ENCODE measurements around the gene CLDN16.

- TF ChIP-seq, protein P1, sequence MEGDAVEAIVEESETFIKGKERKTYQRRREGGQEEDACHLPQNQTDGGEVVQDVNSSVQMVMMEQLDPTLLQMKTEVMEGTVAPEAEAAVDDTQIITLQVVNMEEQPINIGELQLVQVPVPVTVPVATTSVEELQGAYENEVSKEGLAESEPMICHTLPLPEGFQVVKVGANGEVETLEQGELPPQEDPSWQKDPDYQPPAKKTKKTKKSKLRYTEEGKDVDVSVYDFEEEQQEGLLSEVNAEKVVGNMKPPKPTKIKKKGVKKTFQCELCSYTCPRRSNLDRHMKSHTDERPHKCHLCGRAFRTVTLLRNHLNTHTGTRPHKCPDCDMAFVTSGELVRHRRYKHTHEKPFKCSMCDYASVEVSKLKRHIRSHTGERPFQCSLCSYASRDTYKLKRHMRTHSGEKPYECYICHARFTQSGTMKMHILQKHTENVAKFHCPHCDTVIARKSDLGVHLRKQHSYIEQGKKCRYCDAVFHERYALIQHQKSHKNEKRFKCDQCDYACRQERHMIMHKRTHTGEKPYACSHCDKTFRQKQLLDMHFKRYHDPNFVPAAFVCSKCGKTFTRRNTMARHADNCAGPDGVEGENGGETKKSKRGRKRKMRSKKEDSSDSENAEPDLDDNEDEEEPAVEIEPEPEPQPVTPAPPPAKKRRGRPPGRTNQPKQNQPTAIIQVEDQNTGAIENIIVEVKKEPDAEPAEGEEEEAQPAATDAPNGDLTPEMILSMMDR (optimal IDR thresholded peaks at IDR 0.05 in 1 of 3, IDR thresholded peaks at IDR 0.05 in 1 of 3, conservative IDR thresholded peaks at IDR 0.05 in 1 of 3; ENCODE audit: extremely low read depth in 1 of 3, insufficient read depth in 2 of 3, low read length in 3 of 3) = no peak
- no peak for TF ChIP-seq EZH2 (IDR thresholded peaks at IDR 0.05; ENCODE audit: low read length)
These were observed 27.7 kb upstream of the CLDN16 start for GRCh38 chr3:190360228-190360627.
